GM10266 (cell line): ENCODE measurements around the gene KCNJ15.

ENCODE experiments used
- DNase-seq: peaks from one replicate; pipeline ENCODE4 v3.0.0; 2012; ENCODE audit errors: extremely low spot score
- CTCF ChIP-seq: IDR thresholded peaks from 2 replicates; pipeline ENCODE4 v1.5.1; 2012; ENCODE audit warnings: mild to moderate bottlenecking, low read depth; ENCODE audit not compliant: control insufficient read depth, insufficient read depth; ENCODE audit errors: missing control alignments

KCNJ15 gene

GRCh38 chr21:38321568-38321967 is 64.8 kb downstream of the KCNJ15 start:
- no peak for TF ChIP-seq CTCF
- DNase-seq, result no peak

GRCh38 chr21:38322311-38322950 is 65.6 kb downstream of the KCNJ15 start:
- no peak for TF ChIP-seq CTCF
- DNase-seq, result no peak

GRCh38 chr21:38323721-38324531 is 67.1 kb downstream of the KCNJ15 start:
- DNase-seq, result no peak
- TF ChIP-seq CTCF, result no peak

- no peak for DNase-seq
These were observed 68.4 kb downstream of the KCNJ15 start for GRCh38 chr21:38325216-38325615.

GRCh38 chr21:38325731-38326420 is 69.1 kb downstream of the KCNJ15 start:
- DNase-seq, result no peak
- no peak for TF ChIP-seq CTCF

More at GRCh38 chr21:38325216-38325615, 68.4 kb downstream of the KCNJ15 start:
- TF ChIP-seq CTCF, result no peak

GRCh38 chr21:38326429-38326828 is 69.6 kb downstream of the KCNJ15 start:
- TF ChIP-seq CTCF, result no peak
- no peak for DNase-seq
